GM10248 (cell line): ENCODE data around the gene MTMR10.

Experiments used
- CTCF ChIA-PET: fragments of 300-600 bp; sonication (Branson Sonifier 250); formaldehyde crosslinking; extraction: SDS; loops from one replicate; lab custom pipeline; 2021; ENCODE audit warnings: antibody characterized with exemption; lab: Yijun Ruan, JAX
- POLR2A ChIA-PET: fragments of 350-650 bp; sonication (Branson Sonifier 250); formaldehyde crosslinking; extraction: SDS; loops from one replicate; lab custom pipeline; 2020; ENCODE audit warnings: antibody characterized with exemption; lab: Yijun Ruan, JAX
- DNase-seq: peaks from one replicate; pipeline ENCODE4 v3.0.0; 2012; ENCODE audit errors: extremely low spot score
- TF ChIP-seq, protein P1 (sequence below): IDR thresholded peaks from 2 replicates; pipeline ENCODE4 v1.5.1; 2012; ENCODE audit warnings: mild to moderate bottlenecking, low read depth; ENCODE audit errors: extremely low read depth, missing control alignments, control extremely low read depth

Gene MTMR10

DNA sequence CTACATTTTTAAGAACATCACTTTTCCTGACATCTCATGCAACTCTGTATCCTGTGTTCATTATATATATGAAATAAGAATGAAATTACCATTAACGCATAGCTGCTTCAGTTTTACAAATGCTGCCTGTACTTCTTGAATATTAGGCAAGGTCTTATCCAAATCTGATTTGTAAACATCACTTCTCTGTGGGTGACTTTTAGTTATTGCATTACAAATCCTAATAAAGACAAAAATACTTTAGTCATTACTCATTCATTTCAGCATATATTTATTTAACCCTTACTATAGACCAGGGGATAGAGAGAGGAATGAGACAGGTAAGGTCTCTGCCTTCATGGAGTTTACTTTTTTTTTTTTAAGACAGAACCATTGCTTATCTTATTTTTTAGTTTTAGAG is 36.8 kb downstream of the MTMR10 start:
- TF ChIP-seq, protein P1, sequence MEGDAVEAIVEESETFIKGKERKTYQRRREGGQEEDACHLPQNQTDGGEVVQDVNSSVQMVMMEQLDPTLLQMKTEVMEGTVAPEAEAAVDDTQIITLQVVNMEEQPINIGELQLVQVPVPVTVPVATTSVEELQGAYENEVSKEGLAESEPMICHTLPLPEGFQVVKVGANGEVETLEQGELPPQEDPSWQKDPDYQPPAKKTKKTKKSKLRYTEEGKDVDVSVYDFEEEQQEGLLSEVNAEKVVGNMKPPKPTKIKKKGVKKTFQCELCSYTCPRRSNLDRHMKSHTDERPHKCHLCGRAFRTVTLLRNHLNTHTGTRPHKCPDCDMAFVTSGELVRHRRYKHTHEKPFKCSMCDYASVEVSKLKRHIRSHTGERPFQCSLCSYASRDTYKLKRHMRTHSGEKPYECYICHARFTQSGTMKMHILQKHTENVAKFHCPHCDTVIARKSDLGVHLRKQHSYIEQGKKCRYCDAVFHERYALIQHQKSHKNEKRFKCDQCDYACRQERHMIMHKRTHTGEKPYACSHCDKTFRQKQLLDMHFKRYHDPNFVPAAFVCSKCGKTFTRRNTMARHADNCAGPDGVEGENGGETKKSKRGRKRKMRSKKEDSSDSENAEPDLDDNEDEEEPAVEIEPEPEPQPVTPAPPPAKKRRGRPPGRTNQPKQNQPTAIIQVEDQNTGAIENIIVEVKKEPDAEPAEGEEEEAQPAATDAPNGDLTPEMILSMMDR, result no peak
- ChIA-PET POLR2A (no interaction called here), CTCF (no interaction called here)
- DNase-seq, result no peak

DNA sequence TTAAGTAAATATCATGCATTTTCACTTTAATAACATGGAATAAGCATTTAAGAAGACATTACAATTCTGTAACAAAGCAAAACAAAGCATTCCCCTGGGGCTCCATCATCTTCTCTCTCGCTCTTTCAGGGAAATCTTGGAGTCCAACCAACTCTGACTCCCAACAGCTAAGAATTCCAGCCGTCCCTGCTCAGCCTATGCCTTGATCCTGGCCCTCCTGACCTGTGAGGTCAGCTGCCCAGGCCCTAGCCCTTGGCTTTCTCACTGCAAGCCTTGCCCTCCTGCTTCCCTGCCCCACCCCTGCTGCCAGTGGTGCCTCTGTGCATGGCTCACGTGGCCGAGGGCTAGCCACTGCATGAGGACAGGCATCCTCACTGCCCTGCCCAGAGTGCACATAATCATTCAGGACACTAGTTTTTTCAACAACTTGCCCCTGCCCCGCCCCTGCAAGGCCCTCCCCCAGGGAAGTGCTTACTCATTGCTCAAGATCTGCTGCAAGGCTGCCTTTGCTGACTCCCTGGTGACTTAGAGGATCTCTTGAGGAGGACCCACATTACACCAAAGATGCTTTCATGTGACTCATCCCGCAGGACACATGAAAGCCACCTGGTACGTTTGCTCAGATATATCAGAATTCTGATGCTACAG is 37.6 kb downstream of the MTMR10 start:
- ChIA-PET POLR2A (no interaction called here), CTCF (interaction anchor here (1.5 to 1.7 kb wide), 2 partner anchors 12 to 14 kb away, joined by 3 to 6 read pairs; no protein-coding TSS in a partner anchor)
- TF ChIP-seq, protein P1, result no peak
- DNase-seq, result no peak

DNA sequence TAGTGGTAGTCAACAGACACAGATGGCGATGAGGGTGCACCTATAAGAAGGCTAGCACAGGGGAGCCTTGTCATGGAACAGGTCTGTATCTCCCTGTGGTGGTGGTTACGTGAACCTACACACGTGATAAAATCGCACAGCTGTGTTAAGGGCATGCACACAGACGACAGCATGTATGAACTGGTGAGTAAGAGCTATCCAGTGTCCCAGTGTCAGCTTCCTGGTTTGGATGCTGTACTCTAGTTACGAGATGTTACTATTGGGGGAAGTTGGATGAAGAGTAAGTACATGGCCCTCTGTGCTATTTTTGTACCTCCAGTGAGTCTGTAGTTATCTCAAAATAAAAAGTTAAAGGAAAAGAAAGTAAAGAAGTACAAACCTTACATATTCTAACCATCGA is 38.2 kb downstream of the MTMR10 start:
- ChIA-PET POLR2A (no interaction called here), CTCF (interaction anchor here (1.5 to 1.7 kb wide), 2 partner anchors 12 to 15 kb away, joined by 3 to 6 read pairs; no protein-coding TSS in a partner anchor)
- TF ChIP-seq, protein P1, result no peak

DNA sequence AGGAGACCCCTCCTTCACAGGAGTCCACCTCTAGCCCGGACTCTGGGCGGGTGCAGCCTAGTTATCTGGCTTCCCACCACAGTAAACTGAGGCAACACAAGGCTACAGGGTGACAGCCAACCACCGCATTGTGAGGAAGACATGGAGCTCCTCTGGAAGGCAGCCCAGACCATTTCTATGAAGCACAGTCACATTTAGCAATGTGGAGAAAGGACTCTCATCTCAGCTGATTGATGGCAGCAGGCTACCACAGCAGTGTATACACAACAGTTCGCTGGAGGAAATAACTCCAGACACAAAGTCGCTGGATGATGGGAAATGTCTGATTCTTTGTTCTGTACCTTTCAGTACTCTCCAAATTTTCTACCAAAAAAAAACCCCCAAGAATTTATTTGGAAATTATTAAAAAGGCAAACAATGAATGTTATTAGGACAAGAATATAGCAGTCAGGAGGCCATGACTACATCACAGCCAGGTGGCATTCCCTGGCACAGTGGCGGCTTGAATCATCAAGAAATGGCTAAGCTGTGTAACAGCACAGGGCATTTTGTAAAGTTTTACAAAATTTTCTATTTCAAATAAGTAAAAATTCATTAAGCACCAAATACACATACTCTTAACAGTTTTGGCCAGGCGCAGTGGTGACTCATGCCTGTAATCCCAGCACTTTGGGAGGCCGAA is 47.6 kb downstream of the MTMR10 start:
- TF ChIP-seq, protein P1, result no peak
- CTCF ChIA-PET, result interaction anchor here (1.6 kb wide), 2 partner anchors 9 to 35 kb away, joined by 3 read pairs; no protein-coding TSS in a partner anchor
- POLR2A ChIA-PET, result no interaction called here

More for the DNA sequence above, 38.2 kb downstream of the MTMR10 start:
- no peak for DNase-seq

DNA sequence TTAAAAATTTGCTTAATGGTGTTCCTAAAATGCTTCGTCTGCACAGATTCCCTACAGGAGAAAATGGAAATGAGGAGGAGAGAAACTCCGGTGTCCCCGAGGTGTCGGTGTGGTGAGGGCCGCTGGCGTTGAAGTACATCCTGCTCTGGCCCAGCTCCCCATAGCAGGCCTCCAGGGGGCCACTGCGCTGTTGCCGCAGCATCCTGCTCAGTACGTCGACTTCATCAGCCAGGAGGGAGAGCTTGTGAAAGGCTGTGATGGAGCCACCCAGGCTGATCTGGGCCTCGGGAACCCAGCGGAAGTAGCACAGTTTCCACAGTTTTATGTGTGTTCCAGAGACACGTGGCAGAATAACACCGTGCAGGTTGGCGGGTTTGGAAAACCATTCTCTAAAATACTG is 49.9 kb downstream of the MTMR10 start:
- no peak for DNase-seq
- TF ChIP-seq, protein P1, result no peak
- POLR2A ChIA-PET, result no interaction called here
- CTCF ChIA-PET, result interaction anchor here (1.3 to 1.8 kb wide), 3 partner anchors 9 to 11 kb away, joined by 3 to 4 read pairs (median 3); no protein-coding TSS in a partner anchor

More for the DNA sequence above, 47.6 kb downstream of the MTMR10 start:
- no peak for DNase-seq

DNA sequence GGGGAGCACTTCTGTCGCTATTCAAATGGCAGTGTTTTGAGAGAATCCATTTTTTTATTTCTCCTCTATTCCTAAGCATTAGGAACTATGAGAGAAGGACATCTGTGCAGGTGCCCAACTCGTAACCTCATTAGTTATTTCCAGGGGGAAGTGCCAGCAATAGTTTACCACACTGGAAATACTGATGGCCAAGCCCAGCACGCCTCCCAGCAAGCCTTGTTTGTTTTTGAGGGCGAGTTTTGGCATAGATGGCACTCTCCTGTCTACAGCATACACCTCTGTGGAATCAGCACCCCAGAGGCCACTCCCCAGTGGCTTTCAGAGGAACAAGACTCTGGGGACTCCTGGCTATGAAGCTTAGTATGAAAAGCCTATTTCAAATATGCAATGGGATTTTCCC is 51.1 kb downstream of the MTMR10 start:
- ChIA-PET CTCF (interaction anchor here (2.1 kb wide), 1 partner anchor 10 kb away, joined by 8 read pairs; no protein-coding TSS in a partner anchor), POLR2A (no interaction called here)
- DNase-seq, result no peak
- TF ChIP-seq, protein P1, result no peak
